ENCODE data around the gene STAT4. TPM values are rescaled to one million over a fixed set of nuclear protein-coding genes. Genes with fewer than 3 reads are reported as not detected.

Gene STAT4
- total RNA-seq, 1 experiment from 2014 or later = 10.4 TPM

DNA sequence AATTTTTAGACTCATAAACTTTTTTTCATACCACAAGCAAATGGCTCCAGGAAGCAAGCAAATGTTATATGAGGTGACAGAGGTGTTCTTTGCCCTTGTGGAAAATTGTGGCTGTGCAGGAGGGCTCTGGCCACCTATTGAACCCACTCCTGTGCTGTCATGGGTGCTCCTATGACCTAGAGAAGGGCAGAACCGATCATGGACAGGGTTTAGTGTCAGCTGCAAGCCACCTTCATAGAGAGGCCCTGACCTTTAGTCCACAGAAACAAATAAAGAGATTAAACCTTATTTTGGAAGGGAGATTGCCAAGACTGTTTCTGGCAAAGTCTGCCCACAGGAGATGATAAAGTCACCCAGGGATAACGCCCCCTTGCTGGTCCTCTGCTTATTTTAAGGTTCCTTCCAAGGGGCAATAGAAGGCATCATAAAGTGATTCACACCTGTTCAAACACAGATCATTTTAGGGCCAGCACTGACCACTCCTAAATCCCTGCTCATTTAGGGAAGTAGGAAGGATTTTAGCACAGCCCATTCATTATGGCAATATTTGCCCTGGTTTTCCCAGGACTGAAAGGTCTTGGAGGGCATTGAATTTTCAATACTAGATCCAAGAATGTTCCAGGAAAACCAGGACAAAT is 26.1 kb upstream of the STAT4 start:
- no peak for DNase-seq (ENCODE audit: extremely low read depth, low read depth)

DNA sequence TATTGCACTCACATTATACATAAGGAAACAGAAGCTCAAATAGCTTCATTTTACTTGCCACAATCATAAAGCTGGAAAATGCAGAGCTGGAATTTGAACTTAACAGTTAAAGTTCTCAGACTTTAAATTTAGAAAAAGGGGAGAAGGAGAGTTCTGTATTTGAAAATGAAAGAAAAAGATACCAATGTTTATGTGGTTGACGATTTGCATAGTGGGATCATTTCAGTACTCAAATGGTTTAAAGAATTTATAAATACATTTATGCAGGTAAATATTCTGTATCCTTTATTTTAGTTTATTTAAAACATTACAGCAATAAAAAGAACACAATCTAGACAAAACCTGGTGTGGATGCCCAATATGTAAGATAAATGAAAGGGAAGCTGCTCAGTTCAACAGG is 25.5 kb upstream of the STAT4 start:
- DNase-seq (ENCODE audit: extremely low read depth, low read depth) = no peak

DNA sequence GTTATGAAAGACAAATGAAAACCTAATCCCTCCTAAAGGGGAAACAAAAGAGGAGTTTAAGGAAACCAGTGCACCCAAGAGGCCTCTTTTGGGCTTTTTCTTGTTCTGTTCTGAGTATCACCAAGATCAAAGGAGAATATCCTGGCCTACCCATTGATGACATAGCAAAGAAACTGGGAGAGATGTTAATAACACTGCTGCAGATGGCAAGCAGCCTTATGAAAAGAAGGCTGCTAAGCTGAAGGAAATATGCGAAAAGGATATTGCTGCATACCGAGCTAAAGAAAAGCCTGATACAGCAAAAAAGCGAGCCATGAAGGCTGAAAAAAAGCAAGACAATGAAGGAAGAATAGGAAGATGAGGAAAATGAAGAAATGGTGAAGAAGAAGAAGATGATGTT is 23.6 kb upstream of the STAT4 start:
- DNase-seq (ENCODE audit: extremely low read depth, low read depth) = no peak

DNA sequence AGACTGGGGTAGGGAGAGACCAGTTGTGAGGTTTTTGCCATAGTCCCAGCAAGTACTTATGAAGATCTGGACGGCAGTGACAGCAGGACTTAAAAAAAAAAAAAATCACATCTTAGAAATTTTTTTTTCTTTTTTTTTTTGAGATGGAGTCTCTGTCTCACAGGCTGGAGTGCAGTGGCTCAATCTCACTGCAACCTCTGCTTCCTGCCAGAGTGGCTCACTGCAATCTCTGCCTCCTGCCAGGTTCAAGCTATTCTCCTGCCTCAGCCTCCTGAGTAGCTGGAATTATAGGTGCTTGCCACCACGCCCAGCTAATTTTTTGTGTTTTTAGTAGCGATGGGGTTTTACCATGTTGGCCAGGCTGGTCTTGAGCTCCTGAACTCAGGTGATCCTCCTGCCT is 22.4 kb upstream of the STAT4 start:
- DNase-seq (ENCODE audit: extremely low read depth, low read depth) = no peak

DNA sequence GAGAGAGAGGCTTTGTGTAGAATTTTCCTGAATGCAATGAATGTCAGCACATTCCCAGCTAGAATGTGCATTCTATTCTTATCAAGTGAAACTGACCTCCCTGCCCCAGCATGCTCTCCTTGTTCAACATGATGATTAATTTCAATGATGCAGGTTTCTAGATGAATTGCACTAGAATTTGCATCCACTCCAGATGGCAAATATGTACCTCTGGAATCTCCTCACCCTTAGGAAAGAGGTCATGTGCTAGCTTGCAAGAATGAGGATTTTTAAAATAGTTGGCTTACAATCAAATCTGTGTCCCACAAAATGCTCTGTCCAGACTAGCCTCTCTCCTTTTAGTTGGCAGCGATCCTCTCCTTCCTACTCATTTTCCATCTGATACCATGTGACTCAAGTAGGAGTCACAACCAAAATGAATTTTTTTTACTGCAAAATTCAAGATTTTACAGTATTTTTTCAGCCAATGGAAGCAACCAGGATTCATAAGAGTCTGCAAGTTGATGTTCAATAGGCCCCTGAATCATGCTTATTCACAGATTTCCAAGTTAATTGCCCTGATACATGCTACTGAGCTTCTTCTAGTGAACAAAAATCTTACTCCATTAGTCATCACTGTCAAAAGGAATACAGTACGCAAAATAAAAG is 21.0 kb upstream of the STAT4 start:
- DNase-seq (ENCODE audit: extremely low read depth, low read depth) = no peak

DNA sequence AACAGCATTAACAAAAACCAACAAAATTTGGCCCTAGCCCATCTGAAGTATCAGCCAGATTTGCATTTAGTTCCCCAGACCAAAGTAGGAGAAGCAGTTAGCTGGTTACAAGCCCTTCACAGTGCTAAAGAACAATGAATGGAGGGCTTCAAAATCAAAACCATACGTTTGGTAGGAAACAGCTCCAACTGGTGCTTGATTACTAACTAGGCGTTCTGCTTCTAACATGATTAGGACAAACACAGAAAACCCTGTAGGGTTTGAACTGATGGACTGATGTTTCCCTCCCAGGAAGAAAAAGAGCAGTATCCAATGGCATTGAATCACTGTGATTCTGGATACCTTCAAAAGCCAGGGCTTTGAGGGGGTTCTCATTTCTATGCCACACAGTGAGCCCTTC is 20.5 kb upstream of the STAT4 start:
- DNase-seq (ENCODE audit: extremely low read depth, low read depth) = no peak

DNA sequence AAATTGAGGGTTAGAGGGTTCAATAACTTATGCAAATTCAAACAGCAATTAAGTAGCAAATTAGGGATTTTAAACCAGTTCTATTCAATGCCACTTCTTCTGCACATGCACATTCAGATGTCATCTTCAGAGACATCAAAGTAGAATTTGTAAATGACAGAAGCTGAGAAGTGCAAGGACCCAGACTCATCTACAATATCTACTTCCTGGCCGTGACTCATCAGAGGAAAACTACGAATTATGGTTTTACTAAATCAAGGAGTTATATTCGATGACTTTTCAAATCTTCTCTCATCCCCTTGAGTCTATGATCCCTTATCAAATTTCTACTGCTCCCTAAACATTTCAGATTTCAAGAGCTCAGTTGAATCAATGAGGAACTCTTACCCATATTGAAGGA is 20.0 kb upstream of the STAT4 start:
- no peak for DNase-seq (ENCODE audit: extremely low read depth, low read depth)

DNA sequence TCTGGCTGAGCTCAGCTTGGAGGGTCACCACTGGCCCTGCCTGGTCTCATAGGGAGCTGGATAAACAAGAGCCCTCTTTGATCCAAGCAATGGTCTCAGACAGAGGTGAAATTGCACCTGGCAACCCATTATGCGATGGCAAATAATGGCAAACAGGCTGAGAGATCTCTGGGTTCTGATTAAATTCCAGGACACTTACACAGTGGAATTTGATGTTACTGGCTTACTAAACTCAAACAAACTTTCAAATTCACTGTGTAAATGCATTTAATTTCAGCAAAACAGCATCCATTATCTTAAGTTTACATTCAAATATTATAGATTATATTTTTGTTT is 19.5 kb upstream of the STAT4 start:
- no peak for DNase-seq (ENCODE audit: extremely low read depth, low read depth)

DNA sequence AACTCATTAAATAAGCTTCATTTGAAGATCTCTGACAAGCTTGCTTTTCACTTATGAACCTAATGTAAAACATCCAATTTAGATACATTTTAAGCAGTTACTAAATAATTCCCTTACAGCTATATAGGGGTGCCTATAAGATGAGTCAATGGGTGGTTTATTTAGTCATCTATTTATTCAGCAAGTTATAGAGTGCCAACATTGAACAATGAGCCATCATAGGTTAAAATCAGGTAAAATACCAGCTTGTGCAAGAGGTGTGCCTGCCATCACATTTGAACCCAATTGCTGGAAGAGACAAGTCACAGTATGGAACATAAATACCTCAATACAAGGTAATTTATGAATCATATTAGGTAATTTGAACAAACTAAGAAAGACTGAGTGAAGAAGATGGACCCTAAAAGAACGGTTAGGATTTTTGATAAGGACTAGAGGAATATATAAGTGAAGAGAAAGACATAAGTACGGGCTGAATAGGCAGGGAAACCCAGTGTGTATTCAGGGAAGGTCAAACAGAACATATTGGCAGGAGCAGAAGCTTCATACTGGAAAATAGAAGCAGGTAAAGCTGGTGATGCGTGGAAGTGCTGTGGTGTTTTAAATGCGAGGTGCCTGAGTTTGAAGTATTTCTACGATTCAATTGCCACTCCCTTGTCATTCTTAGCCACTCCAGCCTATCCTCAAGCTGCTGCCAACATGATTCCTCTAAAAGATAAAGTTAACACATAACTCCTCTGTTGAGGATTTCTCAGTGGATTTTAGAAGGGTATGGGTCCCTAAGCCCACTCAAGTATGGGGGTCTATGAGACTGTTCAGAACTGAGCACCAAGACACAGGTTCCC is 18.9 kb upstream of the STAT4 start:
- no peak for DNase-seq (ENCODE audit: extremely low read depth, low read depth)

DNA sequence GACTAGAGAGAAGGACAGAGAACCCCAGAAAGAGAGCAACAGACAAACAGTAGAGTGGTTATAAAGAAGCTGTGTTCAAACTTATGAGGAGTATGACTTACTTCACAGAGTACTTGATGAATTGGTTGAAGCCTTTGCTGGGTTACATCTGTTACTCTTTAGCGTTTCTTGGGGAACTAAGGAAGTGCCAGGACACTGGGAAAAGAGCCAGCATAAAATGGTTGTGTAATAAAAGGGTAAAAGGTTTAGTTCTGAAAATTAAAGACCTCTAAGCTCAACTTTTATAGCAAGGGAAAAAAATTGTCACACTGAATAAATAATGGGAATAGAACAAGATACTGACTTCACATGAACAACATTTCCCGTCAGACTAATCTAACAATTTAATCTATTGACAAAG is 17.0 kb upstream of the STAT4 start:
- DNase-seq (ENCODE audit: extremely low read depth, low read depth) = no peak

DNA sequence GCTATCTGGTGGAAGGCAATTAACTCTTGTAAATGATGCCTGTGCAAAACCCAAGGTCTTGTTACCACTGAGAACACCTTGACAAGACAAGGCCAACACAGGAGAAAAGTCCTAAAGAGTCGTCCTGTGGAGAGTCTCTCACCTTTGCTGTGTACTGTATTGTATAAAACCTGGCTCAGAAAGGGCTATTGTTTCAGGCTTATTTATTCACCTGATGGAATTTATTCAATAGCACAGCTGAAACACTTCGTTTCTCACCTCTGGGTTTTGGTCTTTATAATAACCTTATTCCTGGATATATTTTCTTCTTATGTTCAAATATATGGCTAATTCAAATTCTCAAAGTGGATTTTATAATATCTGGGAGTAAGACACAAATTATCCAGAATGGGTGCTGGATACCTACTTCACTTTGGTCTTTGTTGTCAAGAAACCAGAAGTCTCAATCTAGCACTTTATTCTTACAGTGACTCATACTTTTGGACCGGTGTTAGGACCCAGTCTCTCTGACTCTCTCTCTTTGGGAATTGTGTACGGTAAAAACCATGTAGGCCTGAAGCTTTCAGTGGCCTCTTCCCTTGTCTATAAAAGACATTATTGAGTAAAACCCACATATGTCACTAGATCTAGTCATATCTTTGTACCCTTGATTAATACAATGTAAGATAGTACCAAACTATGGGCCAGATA is 16.1 kb upstream of the STAT4 start:
- DNase-seq (ENCODE audit: extremely low read depth, low read depth) = no peak

DNA sequence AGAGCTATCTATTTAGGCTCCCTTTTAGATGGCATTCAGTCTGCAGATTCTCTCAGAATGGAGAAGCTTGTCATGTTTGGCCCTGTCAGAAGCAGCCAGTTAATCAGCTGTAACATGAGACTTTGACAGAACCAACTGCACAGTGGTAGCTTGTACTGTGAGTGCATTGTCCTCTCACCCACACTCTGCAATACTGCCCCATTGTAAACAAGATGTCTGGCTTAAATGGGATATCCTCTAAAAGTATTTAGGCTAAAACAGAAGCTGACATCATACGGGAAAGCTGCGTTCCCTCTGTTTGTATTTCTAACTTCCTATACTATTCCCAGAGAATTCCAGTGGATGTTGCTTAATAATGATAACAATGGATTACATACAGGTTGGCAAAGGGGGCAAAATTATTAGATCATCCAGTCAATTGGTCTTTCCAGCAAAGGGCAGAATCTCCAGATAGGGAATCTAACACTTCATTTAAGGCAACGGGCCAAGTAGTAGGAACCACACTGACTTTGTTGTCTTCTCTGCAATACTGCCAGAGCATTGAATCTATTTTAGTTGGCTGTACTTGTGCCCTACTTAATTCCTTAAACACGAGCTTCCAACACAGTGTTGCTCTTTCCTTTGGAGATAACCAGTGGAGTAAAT is 15.4 kb upstream of the STAT4 start:
- no peak for DNase-seq (ENCODE audit: extremely low read depth, low read depth)

DNA sequence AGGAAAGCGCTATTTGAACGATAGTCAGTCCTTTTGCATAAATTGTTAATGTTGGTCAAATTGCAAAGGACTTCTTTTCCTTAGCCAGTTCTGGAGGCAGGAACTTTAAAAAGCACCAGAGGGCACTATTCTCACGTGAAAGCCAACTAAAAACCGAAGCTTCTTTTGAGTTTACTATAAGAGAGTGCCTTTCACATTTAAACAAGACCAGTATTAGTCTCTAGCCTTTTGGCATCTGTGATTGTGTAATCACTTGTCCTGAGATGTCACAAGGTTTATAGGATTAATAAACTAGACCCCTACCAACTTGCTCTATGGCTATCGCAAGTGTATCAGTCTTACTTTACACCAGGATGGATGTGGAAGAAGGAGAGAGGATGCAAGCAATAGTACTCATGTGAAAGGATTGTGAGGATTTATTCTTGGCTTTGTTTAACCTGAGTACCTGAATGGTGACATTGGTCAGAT is 14.4 kb upstream of the STAT4 start:
- DNase-seq (ENCODE audit: extremely low read depth, low read depth) = peak; percentile 54

DNA sequence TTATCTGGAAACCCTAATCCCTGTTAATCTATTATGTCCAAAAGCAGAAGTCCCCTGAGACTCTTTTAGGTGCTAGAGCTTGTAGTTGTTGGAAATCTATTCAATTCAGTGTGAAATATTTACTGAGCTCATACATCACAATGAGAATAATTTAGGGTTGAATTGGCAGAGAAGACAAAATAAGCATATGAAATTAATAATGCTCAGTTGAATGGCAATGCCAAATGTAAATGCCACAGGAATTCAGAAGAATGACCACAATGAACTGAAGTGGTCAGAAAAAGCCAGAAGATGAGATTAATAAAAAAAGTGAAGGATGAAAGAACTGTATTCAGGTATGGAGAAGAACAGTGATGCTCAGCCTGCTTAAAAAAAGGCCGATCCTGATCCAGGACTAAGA is 8.0 kb upstream of the STAT4 start:
- DNase-seq (ENCODE audit: extremely low read depth, low read depth) = no peak

DNA sequence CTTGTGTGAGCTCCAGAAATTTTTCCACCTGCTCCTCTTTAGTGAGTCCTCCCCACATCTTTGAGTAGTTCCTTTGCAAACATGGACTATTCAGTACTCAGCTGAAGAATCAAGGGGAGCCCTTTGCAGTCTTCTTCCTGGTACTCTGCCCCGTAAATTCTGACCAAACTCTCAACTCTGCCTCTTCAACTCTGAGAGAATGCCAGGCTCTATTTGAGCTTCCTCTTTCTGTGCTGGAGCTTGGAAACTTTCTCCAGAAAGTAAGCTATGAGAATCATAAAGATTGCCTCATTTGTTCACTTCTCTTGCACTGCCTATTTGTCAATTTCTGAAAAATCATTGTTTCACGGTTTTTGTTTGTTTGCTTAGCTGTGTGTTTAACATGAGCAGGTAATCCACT is 7.4 kb upstream of the STAT4 start:
- no peak for DNase-seq (ENCODE audit: extremely low read depth, low read depth)

DNA sequence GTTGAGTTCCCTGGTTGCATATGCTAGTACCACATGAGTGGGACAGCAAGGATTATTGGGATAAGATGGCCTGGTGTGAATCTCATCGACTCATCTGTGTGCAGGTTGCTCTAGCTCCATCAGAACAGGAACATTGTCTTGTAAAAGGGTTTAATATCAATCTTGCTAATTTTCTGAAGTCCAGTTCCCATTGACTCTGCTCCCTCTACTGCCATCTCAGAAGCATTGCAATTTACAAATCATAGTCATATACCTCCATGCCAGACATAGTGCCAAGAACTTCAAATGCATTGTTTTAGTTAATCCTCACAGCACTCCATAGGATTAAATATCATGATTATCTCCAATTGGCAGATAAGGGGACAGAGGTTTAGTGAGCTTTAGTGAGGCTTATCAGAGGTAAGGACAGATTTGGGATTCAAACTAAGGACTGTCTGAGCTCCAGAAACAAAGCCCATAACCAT is 4.8 kb upstream of the STAT4 start:
- peak; percentile 30 for DNase-seq (ENCODE audit: extremely low read depth, low read depth)

DNA sequence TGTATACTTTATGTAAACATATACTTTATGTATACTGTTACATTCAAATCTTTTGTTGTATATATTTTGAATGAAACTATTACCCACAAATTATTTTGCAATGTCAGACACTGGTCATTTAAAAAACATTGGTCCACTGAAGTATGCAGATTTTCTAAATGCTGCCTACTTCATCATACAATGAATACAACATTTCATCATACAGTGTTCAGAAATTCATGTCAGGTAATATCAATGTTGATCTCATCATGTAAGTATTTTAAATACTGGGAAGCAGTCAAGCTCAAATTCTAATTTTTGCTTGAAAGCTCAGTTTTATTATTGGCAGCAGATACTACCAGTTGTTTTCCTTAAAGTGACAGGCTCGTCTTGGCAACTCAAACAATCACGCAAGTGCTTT is 2.9 kb upstream of the STAT4 start:
- no peak for DNase-seq (ENCODE audit: extremely low read depth, low read depth)

DNA sequence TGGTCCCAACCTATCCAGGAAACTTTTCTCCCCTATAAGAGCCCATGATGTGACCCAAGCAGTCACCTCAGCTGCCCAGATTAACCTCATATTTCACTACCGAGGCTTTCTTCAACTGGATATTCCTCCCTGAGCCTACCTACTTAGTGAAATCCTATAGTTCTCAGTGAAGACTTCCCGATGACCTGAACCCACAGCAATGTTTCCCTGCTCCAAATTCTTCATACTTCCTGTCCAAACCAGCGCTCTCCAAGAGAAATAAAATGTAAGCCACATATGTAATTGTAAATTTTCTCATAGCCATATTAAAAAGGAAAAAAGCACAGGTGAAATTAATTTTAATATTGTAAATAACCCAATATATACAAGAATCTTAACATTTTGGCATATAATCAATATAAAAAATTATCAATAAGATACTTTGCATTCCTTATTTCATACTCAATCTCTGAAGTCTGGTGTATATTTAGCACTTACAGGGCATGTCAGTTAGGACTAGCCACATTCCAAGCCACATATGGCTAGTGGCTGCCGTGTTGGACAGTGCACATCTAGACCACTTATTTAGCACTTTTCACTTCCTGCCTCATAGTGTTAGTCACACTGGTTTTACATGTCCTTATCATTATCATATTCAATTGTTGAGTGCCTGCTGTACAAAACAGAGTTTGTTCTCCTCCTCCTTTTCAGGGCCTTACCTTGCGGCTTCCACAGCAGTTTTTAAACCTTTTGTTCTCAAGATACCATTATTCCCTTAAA is 1.9 kb upstream of the STAT4 start:
- no peak for DNase-seq (ENCODE audit: extremely low read depth, low read depth)

DNA sequence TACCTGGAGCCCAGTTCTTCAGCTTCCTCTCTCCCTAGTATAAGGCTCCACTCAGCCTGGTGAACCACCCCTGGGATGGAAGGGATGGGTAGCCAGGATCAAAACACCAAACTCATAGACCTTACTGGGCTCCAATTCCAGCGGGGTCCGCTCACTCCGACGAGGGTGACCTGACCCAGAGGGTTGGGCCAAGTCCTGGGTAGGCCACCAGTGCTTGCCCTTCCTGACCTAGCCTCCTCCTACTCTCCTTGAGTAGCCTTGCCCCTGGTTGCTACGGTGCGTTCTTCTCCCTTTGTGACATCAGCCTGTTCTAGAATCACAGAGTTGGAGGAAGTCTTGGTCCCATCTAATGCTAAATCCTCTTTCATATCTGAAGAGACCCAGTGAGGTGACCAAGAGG is 537 bp upstream of the STAT4 start:
- DNase-seq (ENCODE audit: extremely low read depth, low read depth) = no peak

DNA sequence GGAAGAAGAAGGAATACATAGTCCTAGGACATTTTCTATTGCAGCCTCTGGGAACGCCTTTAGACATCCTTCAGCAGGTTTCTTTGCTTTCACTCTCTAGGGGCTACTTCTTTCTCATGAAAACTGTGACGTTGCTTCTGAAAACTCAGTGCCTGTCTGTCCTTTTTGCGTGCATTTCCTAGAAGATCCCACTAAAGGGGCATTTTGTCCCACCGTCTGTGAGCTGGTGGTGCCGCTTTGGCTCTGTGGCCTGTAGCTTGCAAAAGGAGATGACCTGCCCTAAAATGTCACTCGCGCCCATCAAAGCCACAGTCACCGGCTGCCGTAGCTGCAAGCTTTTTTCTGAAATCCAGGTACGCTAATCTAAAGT is 579 bp downstream of the STAT4 start:
- DNase-seq (ENCODE audit: extremely low read depth, low read depth) = no peak

Data from NCI-H460 (cell line).